WTC11 (cell line): Measurements from ENCODE around the gene NR4A3.

ENCODE experiments used
- AFF4 ChIP-seq: sonication (generic); formaldehyde crosslinking; IDR thresholded peaks from 2 replicates; pipeline ENCODE4 v1.8.1; 2023; ENCODE audit warnings: mild to moderate bottlenecking, missing genetic modification reagents, borderline replicate concordance
- CBFB ChIP-seq: sonication (generic); formaldehyde crosslinking; IDR thresholded peaks from 2 replicates; pipeline ENCODE4 v1.8.1; 2022; ENCODE audit warnings: mild to moderate bottlenecking, low read depth, missing genetic modification reagents
- FOXK1 ChIP-seq: sonication (generic); formaldehyde crosslinking; IDR thresholded peaks from 2 replicates; pipeline ENCODE4 v1.8.0; 2022; ENCODE audit warnings: mild to moderate bottlenecking, moderate library complexity, missing genetic modification reagents
- NFE2L1 ChIP-seq: sonication (generic); formaldehyde crosslinking; IDR thresholded peaks from 2 replicates; pipeline ENCODE4 v1.8.1; 2023; ENCODE audit warnings: missing genetic modification reagents
- NR2C2 ChIP-seq: sonication (generic); formaldehyde crosslinking; IDR thresholded peaks from 2 replicates; pipeline ENCODE4 v1.8.0; 2022; ENCODE audit warnings: mild to moderate bottlenecking, missing genetic modification reagents
- PREB ChIP-seq: sonication (generic); formaldehyde crosslinking; IDR thresholded peaks from 2 replicates; pipeline ENCODE4 v1.8.1; 2022; ENCODE audit warnings: mild to moderate bottlenecking, missing genetic modification reagents, moderate library complexity, borderline replicate concordance
- TEAD4 ChIP-seq: sonication (generic); formaldehyde crosslinking; IDR thresholded peaks from 2 replicates; pipeline ENCODE4 v1.8.0; 2022; ENCODE audit warnings: mild to moderate bottlenecking, missing genetic modification reagents
- USF2 ChIP-seq: sonication (generic); formaldehyde crosslinking; IDR thresholded peaks from 2 replicates; pipeline ENCODE4 v1.8.1; 2023; ENCODE audit warnings: mild to moderate bottlenecking, missing genetic modification reagents, moderate library complexity
- ZNF512 ChIP-seq: sonication (generic); formaldehyde crosslinking; IDR thresholded peaks from 2 replicates; pipeline ENCODE4 v1.8.1; 2022; ENCODE audit warnings: missing genetic modification reagents, borderline replicate concordance
- TF ChIP-seq, protein P1 (sequence below): fragments of 200-600 bp; IDR thresholded peaks from 2 replicates; pipeline ENCODE4 v1.8.0; 2022; ENCODE audit warnings: antibody characterized with exemption
- TF ChIP-seq, protein P2 (sequence below): fragments of 250-450 bp; sonication (Bioruptor Pico); conservative IDR thresholded peaks from 2 replicates; pipeline ENCODE4 v1.9.0; 2021; ENCODE audit warnings: mild to moderate bottlenecking

GRCh38 chr9:99834474-99834873 is 12.8 kb downstream of the NR4A3 start:
- TF ChIP-seq CBFB = no peak
- TF ChIP-seq AFF4 (CRISPR knock-in tag) = no peak
- TF ChIP-seq, protein P1, sequence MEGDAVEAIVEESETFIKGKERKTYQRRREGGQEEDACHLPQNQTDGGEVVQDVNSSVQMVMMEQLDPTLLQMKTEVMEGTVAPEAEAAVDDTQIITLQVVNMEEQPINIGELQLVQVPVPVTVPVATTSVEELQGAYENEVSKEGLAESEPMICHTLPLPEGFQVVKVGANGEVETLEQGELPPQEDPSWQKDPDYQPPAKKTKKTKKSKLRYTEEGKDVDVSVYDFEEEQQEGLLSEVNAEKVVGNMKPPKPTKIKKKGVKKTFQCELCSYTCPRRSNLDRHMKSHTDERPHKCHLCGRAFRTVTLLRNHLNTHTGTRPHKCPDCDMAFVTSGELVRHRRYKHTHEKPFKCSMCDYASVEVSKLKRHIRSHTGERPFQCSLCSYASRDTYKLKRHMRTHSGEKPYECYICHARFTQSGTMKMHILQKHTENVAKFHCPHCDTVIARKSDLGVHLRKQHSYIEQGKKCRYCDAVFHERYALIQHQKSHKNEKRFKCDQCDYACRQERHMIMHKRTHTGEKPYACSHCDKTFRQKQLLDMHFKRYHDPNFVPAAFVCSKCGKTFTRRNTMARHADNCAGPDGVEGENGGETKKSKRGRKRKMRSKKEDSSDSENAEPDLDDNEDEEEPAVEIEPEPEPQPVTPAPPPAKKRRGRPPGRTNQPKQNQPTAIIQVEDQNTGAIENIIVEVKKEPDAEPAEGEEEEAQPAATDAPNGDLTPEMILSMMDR = no peak
- no peak for TF ChIP-seq FOXK1 (CRISPR knock-in tag)
- TF ChIP-seq USF2 (CRISPR knock-in tag) = no peak
- no peak for TF ChIP-seq ZNF512
- no peak for TF ChIP-seq NR2C2
- TF ChIP-seq NFE2L1 = no peak
- TF ChIP-seq PREB (CRISPR knock-in tag) = no peak
- TF ChIP-seq TEAD4 (CRISPR knock-in tag) = no peak
- TF ChIP-seq, protein P2, sequence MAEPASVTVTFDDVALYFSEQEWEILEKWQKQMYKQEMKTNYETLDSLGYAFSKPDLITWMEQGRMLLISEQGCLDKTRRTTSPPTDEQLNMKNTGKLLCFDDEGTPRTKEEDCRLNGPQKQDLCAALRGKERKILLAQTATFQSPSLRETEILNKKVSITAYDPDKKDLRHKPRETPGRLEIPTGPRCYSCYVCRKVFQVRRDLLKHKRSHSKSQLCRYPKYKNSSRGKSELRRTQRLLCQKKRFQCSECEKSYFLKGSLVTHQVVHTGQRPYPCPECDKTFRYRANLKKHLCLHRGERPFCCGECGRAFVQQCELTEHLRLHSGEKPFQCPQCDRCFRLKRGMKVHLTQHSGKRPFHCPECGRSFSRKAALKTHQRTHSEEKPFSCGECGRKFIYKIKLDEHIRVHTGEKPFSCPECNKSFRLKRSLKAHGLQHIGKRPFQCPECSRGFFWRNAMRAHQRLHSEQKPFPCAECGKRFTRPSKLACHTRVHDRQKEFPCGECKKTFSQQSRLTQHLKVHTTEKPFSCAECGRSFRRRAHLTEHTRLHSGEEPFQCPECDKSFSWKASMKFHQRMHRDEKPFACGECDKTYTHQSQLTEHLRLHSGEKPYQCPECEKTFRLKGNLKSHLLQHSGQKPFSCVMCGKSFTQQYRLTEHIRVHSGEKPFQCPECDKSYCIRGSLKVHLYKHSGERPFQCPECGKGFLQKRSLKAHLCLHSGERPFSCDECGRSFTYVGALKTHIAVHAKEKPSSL (CRISPR knock-in tag) = no peak
